Activated CD8-positive, alpha-beta memory T cell treated with anti-CD3 and anti-CD28 coated beads, Interleukin-2, amount 50 U/mL, for 1 hour (primary cell): ENCODE measurements around the gene PPCS.
"Not testable (repeated sequence)": the region's sequence is repeated elsewhere in the genome, so short reads cannot be mapped to it uniquely, and the experiment has no call there.

ENCODE experiments used
- DNase-seq: peaks from one replicate; pipeline ENCODE4 v3.0.0-alpha.2; 2020; ENCODE audit errors: extremely low read depth

PPCS gene

GRCh38 chr1:42453386-42453785, 3.0 kb upstream of the PPCS start:
- no peak for DNase-seq

DNA sequence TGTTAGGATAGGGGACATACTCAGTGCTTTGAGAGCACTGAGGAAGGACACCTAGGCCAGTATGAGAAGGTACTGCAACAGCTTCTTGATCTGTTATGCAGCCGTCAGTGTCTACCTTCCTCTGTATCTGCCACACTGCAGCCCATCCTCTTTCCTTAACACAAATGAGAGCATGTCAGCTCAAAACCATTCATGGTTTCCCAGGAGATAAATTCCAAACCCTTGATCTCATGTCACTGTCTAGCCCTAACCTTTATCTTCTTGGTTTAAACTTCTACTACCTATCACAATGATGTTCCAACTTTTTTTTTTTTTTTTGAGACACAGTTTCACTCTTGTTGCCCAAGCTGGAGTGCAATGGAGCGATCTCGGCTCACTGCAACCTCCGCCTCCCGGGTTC, 1.9 kb upstream of the PPCS start:
- no peak for DNase-seq

GRCh38 chr1:42456754-42457089, 379 bp downstream of the PPCS start:
- peak; percentile 16 for DNase-seq

DNA sequence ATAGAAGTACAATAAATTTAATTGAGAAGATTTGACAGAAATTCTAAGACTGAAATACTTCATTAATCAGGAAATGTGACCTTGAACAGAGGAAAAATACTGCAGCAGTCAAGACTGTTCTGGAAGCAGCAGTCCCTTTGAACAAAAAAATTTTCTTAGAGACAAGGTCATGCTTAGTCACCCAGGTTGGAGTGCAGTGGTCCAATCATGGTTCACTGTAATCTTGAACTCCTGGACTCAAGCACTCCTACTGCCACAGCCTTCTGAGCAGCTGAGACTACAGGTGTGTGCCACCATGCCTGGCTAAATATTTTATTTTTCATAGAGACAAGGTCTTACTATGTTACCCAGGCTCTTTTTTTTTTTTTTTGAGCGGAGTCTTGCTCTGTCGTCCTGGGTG, 4.9 kb downstream of the PPCS start:
- no peak for DNase-seq

DNA sequence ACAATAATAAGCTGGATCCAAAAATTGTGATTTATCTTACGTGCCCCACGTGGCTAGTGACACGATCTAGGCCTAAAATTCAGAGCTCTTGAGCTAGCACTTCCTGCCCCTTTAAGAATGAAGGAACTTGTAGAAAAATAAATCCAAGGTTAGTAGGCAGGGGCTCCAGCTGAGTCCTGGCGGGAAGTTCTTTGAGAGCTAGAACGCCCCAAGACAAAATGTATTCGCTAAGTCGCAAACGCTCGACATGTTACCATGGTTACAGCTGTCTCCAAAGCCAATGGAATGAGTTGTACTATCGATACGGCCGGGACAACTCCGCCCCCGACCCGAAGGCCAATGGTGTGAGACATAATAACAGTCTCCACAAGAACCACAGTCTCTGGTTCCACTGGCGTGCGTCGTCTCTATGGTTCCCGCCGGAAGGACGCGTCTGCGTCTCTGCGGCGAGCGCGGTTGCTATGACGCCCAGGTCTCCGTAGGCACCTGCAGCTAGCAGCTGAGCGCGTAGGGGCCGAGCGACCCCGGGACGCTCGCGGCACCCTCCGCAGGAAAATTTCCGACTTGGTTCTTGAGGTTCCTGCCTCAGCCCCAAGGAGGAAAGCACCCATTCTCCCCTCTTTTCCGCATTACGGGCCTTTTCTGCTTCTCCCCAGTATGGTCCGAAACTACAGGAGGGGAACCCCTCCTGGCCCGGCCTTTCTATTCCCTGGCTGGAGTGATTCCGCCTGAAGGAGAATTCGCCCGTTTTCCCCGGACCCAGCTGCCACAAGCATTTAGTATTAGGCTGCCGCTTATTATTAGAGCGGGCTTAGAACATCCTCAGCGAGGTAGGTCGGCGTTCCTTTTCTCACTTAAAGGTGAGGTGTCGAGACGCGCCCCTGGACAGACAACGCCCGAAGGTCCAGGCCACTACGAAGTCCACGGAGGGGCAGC, 6.8 kb downstream of the PPCS start, which contains the start of gene CCDC30:
TSS of gene CCDC30 (plus strand) at position 459 of the 936 bp plus-strand sequence. CDS start 17,266 bp downstream, outside the sequence.
- DNase-seq, result peak; percentile 98

DNA sequence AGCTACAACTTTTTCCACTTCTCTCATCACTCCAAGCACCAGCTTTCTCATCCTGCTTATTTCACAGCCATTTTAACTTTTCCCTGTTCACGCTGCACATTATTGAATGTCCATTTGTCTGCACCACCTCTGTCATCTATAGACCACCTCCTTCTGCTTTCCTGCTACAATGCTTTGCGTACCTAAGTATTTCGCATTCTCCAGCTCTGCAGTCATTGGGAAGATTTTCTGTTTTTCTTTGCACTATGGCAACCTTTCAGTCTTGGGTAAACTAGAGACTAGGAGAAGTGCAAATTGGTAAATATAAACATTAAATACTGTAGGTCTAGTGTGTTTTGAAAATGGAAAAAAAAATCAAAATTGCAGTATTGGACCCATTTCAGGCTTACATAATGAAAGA, 7.6 kb downstream of the PPCS start:
- DNase-seq, result no peak

GRCh38 chr1:42466030-42466429, 9.7 kb downstream of the PPCS start:
- no peak for DNase-seq

DNA sequence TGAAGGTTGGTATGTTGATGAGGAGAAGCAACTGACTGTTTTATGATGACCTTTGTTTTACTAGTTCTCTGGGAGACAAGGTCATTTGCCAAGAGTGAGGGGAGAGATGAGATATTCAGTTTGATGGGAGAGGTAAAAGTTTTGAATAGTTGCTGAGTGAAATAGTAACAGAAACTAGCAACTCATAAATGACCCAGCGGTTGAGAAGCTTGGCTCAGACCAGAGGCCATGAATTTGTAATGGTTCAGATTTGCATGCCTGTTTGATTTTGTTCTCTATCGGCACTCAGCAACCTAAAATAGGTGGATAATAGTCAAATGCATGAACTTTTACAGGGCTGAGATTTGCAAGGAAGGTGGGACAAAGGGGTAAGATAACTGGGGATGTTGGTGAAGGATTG, 13.4 kb downstream of the PPCS start:
- DNase-seq, result no peak

DNA sequence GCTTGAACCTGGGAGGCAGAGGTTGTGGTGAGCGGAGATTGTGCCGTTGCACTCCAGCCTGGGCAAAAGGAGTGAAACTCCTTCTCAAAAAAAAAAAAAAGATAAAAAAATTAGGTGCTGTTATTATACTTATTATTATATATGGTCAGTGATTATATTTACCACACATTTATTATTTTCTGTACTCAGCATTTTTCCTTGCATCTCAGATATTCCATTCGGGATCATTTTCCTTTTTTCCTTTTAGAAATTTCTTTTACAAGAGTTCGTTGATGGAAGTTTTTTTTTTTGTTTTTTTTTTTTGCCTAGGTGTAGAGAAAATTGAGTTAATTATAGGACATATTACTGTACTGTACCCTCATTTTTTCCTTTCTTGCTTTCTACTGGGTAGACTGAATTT, 20.3 kb downstream of the PPCS start:
- no peak for DNase-seq

GRCh38 chr1:42477354-42477753, 21.0 kb downstream of the PPCS start:
- DNase-seq, result not testable (repeated sequence)

DNA sequence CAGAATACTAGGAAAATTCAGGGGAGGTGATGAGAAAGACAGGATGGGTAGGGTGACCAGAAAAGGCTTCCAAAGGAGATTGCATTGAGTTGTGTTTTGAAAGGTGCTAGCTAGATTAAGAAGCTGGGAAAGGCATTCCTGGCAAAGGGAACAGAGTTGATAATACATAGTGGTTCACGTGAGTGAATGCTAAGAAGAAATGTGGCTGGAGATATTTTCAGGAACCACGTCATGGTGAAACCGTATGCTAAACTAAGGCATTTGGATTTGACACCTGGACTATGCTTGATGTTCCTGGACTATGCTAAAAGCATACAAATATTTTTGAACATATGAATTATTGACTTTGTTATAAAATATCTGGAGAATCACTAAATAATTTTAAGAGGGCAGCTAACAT, 21.4 kb downstream of the PPCS start:
- no peak for DNase-seq

- DNase-seq, result no peak
Measured at GRCh38 chr1:42479621-42480020, 23.3 kb downstream of the PPCS start.

- no peak for DNase-seq
Measured at GRCh38 chr1:42480921-42481320, 24.6 kb downstream of the PPCS start.

DNA sequence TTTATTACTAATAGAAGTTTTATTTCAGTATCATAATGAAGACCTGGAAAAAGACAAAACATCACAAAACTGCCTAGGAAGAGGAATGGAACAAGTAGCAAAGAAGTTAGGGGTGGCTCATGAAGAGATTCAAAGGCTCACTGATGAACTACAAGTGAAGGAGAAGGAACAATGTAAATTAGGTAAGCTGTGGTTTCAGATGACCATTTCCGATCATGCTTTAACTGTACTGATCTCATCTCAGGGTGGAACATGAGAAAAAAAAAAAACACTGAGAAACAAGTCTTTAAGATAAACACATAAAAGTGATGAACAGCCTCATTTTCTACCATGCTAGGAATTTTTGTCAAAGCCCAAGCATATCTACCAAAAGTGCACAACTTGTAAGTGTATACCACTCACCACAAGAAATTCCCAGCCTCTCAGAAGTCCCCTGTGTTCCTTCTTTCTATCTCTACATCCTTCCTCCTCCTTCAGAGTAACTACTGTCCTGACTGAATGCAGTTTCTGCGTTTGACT, 26.4 kb downstream of the PPCS start:
- DNase-seq, result no peak

DNA sequence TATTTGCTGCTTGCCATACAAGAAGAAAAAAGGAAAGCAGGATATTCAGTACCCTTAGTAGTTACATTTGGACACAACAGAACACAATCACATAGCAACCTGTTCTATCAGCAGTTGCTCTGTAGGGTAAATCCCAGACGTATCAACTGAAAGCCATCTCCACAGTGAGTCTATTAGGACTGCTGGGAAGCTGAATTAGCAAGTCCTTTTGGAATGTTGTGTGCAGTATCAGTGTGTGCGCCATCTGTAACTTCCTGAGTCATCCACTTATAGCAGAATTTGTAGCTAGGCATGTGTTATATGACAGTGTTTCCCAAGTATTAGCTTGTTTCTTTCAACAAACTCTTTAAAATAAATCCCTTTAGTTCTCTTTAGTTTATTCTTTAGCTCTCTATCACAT, 28.0 kb downstream of the PPCS start:
- no peak for DNase-seq

DNA sequence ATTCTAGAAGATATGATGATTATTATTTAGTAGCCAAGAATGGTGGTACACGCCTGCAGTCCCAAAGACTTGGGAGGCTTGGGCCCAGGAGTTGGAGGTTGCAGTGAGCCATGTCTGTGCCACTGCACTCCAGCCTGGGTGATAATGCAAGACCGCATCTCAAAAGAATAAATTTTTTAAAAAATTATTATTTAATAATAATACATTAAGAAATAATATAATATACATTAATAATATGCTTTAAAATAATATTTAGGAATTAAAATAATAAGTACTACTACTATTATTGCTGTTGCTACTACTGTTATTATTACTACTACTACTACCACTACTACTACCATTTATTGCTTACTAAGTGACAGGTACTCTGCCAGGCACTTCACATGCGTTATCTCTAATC, 33.9 kb downstream of the PPCS start:
- no peak for DNase-seq

- not testable (repeated sequence) for DNase-seq
Measured at GRCh38 chr1:42502031-42502430, 45.7 kb downstream of the PPCS start.

GRCh38 chr1:42504535-42505128, 48.3 kb downstream of the PPCS start:
- no peak for DNase-seq

- no peak for DNase-seq
Measured at GRCh38 chr1:42506576-42506975, 50.2 kb downstream of the PPCS start.
